Inflammatory macrophage treated with lipopolysaccharide for 4 hours (primary cell): ENCODE results near the gene RNF25.
A peak's percentile ranks its signal among the peaks of the same experiment; 100 is the strongest.

Experiments
- DNase-seq: peaks from one replicate; pipeline ENCODE4 v3.0.0-alpha.2; 2020

The RNF25 gene

GRCh38 chr2:218679119-218679518 is 7.3 kb upstream of the RNF25 start:
- peak; percentile 95 for DNase-seq

GRCh38 chr2:218671097-218671653 is 627 bp downstream of the RNF25 start:
- DNase-seq, result peak; percentile 43

DNA sequence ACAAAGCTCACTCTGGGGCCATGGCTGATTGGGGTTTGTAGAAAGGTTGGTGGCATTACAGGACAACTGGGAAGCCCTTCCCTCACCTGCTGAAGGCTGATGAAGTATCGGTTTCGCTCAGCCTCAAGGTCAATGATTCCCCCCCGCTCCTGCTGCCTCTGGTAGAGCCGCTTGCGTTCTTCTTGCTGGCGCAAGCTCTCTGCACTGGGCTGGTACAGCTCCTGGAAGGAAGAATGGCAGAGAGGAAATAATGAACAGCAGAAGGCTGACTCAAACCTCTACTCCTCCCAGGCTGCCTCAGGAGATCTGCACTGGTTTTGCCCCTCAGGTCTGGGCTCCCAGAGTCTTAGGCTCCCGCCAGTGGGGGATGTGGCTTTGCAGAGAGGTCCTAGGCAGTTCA is 7.1 kb downstream of the RNF25 start:
- DNase-seq, result no peak

- DNase-seq, result no peak
Observed at GRCh38 chr2:218663901-218664300, 7.9 kb downstream of the RNF25 start.

DNA sequence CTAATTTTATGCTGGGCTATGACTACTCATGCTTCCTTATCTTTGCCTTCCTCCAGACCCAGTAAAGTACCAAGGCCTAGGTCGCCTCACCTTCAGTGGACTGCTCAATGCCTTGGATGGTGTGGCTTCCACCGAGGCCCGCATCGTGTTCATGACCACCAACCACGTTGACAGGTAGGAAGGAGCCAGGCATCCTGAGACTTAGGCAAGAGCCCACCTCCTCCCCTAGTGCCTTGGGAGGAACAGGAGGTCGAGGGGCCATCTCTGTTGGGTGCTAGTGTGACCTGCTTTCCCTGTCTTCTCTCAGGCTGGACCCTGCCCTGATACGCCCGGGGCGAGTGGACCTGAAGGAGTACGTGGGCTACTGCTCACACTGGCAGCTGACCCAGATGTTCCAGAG is 9.0 kb downstream of the RNF25 start:
- no peak for DNase-seq

- no peak for DNase-seq
Observed at GRCh38 chr2:218662377-218662776, 9.4 kb downstream of the RNF25 start.

DNA sequence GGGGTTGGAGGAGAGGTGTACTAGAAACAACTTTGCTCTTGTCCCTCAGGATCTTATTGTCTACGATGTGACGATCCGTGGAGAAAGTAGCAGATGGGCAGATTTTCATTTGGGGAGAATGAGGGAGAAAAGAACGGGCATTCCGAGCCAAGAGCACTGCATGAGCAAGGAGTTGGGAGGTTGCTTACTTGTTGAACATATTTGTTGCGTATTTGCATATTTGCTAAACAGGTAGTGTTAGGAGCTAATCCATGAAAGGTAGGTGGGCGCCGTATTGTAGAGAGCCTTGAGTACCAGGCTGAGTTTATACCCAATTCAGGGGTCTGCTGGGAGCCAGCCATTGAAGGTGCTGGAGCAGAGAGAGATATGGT is 11.8 kb downstream of the RNF25 start:
- DNase-seq, result no peak

- peak; percentile 66 for DNase-seq
Observed at GRCh38 chr2:218659258-218659987, 12.4 kb downstream of the RNF25 start, which contains the start of the genes BCS1L and ZNF142. TSS of gene BCS1L (plus strand) at chr2:218659683. CDS start at chr2:218660988, 1,305 bp downstream. TSS of gene ZNF142 (minus strand) at chr2:218659623. CDS start at chr2:218656429, 3,194 bp downstream.

DNA sequence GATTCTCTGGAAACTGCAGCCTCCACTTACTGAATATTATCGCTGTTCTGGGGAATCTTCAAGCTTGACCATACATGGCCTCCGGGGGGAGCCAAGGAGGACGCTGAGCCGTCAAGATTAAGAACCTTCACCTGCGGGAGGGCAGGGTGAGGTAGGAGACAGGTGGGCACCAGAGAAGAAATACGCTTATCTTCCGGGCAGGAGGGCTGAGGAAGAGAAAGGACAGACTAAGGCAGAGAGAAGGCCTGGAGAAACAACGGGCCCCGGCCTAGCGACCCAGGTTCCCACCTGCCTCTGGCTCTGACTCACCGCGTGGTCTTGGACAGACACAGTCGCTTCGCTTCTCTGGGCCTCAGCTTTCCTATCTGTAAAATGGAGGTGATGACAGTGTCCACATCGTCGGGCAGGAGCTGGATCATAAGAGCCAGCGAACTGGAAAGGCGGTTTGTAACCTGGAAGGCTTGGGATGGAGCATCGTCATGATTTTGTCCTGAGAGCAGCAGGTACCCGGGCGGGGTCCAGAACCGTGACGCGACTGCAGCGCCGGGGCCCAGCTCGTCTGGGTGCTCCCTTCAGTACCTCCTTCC is 13.0 kb downstream of the RNF25 start:
- peak; percentile 36 for DNase-seq

GRCh38 chr2:218655751-218656150 is 16.1 kb downstream of the RNF25 start:
- no peak for DNase-seq

DNA sequence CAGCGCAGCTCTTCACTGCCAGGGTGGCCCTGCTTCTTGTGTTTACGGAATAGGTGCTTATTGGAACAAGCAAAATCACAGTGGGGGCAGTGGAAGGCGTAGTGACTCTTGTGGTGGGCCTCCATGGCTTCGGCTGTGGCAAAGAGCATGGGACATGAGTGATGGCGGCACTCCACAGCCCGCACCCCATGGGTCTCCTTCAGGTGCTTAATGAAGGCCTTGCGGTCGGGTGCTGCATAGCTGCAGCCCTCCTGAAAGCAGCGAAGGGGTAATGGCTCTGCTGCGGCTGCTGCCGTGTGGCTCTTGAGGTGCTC is 23.1 kb downstream of the RNF25 start:
- no peak for DNase-seq

DNA sequence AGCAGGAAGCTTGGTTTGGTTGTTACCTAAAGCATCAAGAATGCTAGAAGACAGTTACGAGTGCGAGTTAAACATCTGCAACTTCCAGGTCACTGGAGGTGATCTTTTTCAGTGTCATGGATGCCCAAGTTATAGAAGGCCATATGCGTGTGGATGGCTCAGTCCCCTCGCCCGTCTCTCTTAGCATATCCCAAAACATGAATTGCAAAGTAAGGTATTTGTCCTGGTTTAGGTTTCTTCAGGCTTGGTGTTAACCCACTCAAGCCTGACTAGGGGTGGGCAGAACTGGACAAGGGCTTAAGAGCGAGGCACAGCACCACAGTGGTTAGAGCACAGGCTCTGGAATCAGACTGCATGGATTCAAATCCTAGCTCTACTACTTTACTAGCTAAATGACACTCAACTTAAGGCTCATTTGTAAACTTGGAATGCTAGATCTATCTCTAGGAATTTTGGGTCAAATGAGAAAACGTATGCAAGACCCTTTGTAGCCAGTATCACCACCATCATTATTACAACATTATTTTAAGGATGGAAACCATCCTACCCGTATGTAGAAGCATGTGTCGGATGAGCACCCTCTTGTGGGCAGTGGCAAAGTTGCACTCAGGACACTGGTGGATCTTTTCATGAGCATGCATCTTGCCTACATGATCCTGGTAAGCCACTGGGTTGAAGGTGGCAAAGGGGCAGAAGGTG is 23.6 kb downstream of the RNF25 start:
- DNase-seq, result peak; percentile 63

- DNase-seq, result no peak
Observed at GRCh38 chr2:218645126-218645525, 26.7 kb downstream of the RNF25 start.

DNA sequence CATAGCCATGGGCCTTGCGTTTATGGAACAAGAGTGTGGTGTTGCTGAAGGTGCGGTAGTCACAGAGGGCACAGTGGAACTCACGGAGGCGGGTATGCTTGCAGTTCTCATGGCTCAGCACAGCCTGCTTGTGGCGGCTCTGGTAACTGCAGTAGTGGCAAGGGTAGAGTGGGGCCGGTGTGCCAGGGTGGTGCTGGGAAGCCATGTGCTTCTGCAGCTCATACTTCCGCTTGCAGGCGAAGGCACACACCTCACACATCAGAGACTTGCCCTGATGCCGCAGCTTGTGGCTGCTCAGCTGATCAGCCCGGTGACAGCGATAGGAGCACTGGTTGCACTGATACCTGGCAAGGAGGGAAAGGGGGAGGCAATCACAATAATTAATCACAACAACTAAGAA is 27.1 kb downstream of the RNF25 start:
- DNase-seq, result no peak

DNA sequence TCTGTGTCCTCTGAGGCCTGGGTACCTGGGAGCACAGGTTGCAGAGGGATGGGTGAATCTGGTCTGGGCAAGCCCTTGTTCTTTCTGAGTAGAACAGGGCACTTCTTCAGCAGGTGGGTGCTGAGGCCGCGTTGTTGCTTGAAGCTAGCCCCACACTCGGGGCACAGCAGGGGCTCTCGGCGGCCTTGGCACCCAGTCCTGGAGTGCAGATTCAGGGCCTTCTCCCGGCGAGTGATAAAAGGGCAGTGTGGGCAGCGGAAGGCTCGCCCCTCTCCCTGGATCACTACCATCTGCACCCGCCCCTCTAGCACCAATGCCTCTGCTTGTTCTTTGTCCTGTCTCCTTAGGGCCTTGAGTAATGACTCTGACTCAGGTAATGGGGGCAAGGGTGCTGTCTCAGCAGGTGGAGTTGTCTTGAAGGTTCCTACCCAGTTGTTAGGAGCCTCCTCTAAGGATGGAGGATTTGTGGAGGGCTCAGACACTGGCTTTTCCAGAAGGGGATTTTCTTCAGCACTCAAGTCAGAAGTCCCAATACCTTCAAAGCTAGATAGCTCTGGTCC is 28.0 kb downstream of the RNF25 start:
- DNase-seq, result no peak

DNA sequence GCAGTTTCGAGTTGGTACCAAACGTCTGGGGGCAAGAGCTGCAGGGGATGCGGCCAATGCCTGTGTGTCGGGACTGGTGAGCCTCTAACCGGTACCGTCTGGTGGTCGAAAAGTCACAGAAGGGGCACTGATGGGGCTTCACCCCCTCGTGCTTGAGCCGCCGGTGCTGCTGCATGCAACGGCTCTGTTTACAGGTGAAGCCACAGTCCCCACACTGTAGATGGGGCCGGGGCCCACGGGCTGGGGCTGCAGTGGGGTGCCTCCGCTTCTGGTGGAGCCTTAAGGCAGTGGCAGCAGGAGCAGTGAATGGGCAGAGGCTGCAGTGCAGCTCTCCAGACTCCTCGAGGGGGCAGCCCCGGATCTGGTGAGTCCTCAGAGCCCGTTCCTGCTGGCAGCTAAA is 29.0 kb downstream of the RNF25 start:
- no peak for DNase-seq

DNA sequence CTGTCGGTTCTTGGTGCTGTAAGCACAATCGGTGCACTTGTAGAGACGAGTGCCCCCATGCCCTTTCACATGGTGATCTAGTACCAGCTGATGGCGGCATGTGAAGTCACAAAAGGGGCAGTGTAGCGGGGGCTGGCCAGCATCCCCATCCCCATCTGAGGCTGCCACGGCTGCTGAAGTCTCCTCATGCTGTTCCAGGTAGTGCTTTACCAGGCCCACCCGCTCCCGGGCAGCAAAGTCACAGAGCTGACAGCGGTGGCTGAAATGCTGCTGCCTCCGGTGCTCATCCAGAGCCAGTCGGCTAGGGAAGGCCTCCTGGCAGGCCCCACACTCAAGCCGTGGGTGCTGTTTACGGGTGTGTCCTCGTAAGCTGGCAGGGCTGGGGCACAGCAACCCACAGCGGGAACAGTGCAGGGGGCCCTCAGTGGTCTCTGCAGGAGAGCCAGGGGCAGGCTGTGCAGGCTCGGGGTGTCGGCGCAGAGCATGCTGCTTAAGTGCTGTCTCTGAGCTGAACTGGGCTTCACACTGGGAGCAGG is 29.6 kb downstream of the RNF25 start:
- no peak for DNase-seq

- DNase-seq, result no peak
Observed at GRCh38 chr2:218638372-218638771, 33.4 kb downstream of the RNF25 start.

DNA sequence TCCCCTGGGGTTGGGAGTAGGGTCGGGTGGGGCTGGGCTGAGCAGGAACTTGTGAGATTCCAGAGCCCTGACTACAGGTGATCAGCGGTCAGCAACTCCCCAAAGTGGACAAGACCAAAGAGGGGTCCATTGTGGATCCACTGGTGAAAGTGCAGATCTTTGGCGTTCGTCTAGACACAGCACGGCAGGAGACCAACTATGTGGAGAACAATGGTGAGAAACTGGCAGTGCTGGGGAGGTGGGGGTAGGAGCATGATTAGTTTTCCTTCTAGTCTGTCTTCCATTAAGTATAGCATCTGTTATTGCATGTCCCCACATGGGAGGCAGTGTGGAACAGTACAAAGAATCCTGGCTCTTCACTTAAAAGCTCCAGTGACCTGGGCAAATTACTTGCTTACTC is 36.1 kb downstream of the RNF25 start:
- DNase-seq, result no peak

- DNase-seq, result no peak
Observed at GRCh38 chr2:218631837-218632236, 40.0 kb downstream of the RNF25 start.

DNA sequence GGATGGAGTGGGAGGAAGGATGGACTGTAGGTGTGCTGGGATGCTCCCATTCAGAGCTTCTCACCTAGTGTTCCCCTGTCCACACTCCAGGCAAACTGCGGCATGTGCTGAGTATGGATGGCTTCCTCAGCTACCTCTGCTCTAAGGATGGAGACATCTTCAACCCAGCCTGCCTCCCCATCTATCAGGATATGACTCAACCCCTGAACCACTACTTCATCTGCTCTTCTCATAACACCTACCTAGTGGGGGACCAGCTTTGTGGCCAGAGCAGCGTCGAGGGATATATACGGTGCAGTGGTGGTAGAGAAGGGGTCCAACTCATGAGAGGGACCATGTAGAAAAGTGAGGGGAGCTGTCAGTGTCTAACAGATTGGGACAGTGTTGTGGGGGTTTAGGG is 43.9 kb downstream of the RNF25 start:
- no peak for DNase-seq

DNA sequence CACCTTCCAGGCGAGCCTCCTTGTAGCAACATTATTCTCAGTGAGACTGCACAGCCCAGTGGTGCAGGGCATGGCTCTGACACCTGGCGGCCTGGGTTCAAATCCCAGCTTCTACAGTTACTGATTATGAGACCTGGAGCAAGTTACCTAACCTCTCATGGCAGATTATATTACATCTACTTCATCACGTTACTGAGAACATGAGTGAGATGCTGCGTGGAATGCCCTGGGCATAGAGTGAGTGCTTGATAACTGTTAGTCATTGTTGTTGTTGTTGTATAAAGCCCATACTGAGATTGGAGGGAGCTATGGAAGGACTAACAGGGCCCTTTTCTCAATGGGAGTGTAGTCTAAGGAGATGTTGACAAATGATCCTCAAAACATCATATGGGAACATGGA is 45.4 kb downstream of the RNF25 start:
- DNase-seq, result no peak

- peak; percentile 18 for DNase-seq
Observed at GRCh38 chr2:218623366-218623705, 48.5 kb downstream of the RNF25 start.
